HEK293 (cell line): ENCODE measurements around the gene USP26.
A peak's percentile ranks its signal among the peaks of the same experiment; 100 is the strongest.

Experiments used
- CTCF ChIA-PET: fragments of 350-600 bp; formaldehyde crosslinking; extraction: SDS; loops from one replicate; lab custom pipeline; 2021; ENCODE audit warnings: antibody characterized with exemption; lab: Yijun Ruan, JAX
- POLR2A ChIA-PET: fragments of 300-600 bp; formaldehyde crosslinking; extraction: SDS; loops from one replicate; lab custom pipeline; 2020; ENCODE audit warnings: antibody characterized with exemption, inconsistent platforms; lab: Yijun Ruan, JAX
- H3K27ac ChIP-seq: fragments of 200-500 bp; sonication (Bioruptor generic); 2 replicates; pipeline ENCODE4 v1.5.1; 2014; ENCODE audit warnings: low read depth, low read length, control low read depth, inconsistent platforms; ENCODE audit errors: extremely low read depth
- H3K36me3 ChIP-seq, 2 experiments: fragments of 200-500 bp in 1 of 2; sonication (Bioruptor generic) in 1 of 2; 1 replicate in 1 of 2; 2 replicates in 1 of 2; pipeline ENCODE4 v1.5.1; 2014 to 2017; ENCODE audit warnings: inconsistent platforms in 2 of 2, low read length in 2 of 2; ENCODE audit not compliant: control insufficient read depth in 2 of 2, insufficient read depth in 1 of 2
- H3K4me1 ChIP-seq: fragments of 200-500 bp; sonication (Bioruptor generic); 2 replicates; pipeline ENCODE4 v1.5.1; 2014; ENCODE audit warnings: mild to moderate bottlenecking, low read length, inconsistent platforms; ENCODE audit not compliant: control insufficient read depth, insufficient read depth
- H3K4me3 ChIP-seq: 2 replicates; pipeline ENCODE4 v1.5.1; 2011; ENCODE audit warnings: low read depth, mild to moderate bottlenecking, control low read depth, low read length, moderate library complexity
- H3K9me3 ChIP-seq: fragments of 200-500 bp; sonication (Bioruptor generic); 2 replicates; pipeline ENCODE4 v1.5.1; 2014; ENCODE audit warnings: low read depth, low read length, inconsistent platforms; ENCODE audit not compliant: control insufficient read depth, insufficient read depth
- BCL11A ChIP-seq: fragments of 450-650 bp; formaldehyde crosslinking; IDR thresholded peaks from 2 replicates; pipeline ENCODE4 v1.5.1; 2016; ENCODE audit warnings: low read depth, missing biosample characterization, missing genetic modification characterization
- BCL11B ChIP-seq: fragments of 450-650 bp; formaldehyde crosslinking; IDR thresholded peaks from 2 replicates; pipeline ENCODE4 v1.5.1; 2016; ENCODE audit warnings: low read depth, missing biosample characterization, missing genetic modification characterization
- GLI2 ChIP-seq: fragments of 450-650 bp; formaldehyde crosslinking; IDR thresholded peaks from 2 replicates; pipeline ENCODE4; 2017; ENCODE audit warnings: missing biosample characterization, missing genetic modification characterization, low read depth, borderline replicate concordance
- GLI4 ChIP-seq: fragments of 450-650 bp; formaldehyde crosslinking; IDR thresholded peaks from 2 replicates; pipeline ENCODE4 v1.5.1; 2016; ENCODE audit warnings: missing biosample characterization, missing genetic modification characterization
- HOXA7 ChIP-seq: sonication (generic); formaldehyde crosslinking; IDR thresholded peaks from 2 replicates; pipeline ENCODE4 v1.8.1; 2022; ENCODE audit warnings: missing genetic modification reagents, borderline replicate concordance
- HOXC10 ChIP-seq: sonication (generic); formaldehyde crosslinking; IDR thresholded peaks from 2 replicates; pipeline ENCODE4 v1.8.1; 2023; ENCODE audit warnings: mild to moderate bottlenecking, missing genetic modification reagents
- KLF10 ChIP-seq: fragments of 450-650 bp; IDR thresholded peaks from 2 replicates; pipeline ENCODE4 v1.5.1; 2018; ENCODE audit warnings: missing biosample characterization, mild to moderate bottlenecking, missing genetic modification characterization
- KLF16 ChIP-seq: fragments of 450-650 bp; formaldehyde crosslinking; IDR thresholded peaks from 2 replicates; pipeline ENCODE4 v1.5.1; 2017; ENCODE audit warnings: missing biosample characterization, missing genetic modification characterization
- KLF7 ChIP-seq: fragments of 450-650 bp; formaldehyde crosslinking; IDR thresholded peaks from 2 replicates; pipeline ENCODE4 v1.5.1; 2016; ENCODE audit warnings: missing biosample characterization, missing genetic modification characterization, borderline replicate concordance
- KLF8 ChIP-seq: fragments of 450-650 bp; formaldehyde crosslinking; IDR thresholded peaks from 2 replicates; pipeline ENCODE4 v1.5.1; 2016; ENCODE audit warnings: missing biosample characterization, missing genetic modification characterization
- MEIS1 ChIP-seq: sonication (generic); formaldehyde crosslinking; IDR thresholded peaks from 2 replicates; pipeline ENCODE4 v1.8.1; 2022; ENCODE audit warnings: missing genetic modification reagents, mild to moderate bottlenecking, borderline replicate concordance
- YY2 ChIP-seq: fragments of 450-650 bp; formaldehyde crosslinking; IDR thresholded peaks from 2 replicates; pipeline ENCODE4 v1.5.1; 2016; ENCODE audit warnings: missing biosample characterization, missing genetic modification characterization
- ZBTB48 ChIP-seq: fragments of 450-650 bp; formaldehyde crosslinking; IDR thresholded peaks from 2 replicates; pipeline ENCODE4 v1.5.1; 2016; ENCODE audit warnings: missing biosample characterization, missing genetic modification characterization
- ZBTB7A ChIP-seq: fragments of 450-650 bp; formaldehyde crosslinking; IDR thresholded peaks from 2 replicates; pipeline ENCODE4 v1.5.1; 2016; ENCODE audit warnings: low read depth, missing biosample characterization, missing genetic modification characterization
- ZIC2 ChIP-seq: fragments of 450-650 bp; formaldehyde crosslinking; IDR thresholded peaks from 2 replicates; pipeline ENCODE4 v1.5.1; 2016; ENCODE audit warnings: missing biosample characterization, missing genetic modification characterization
- ZNF10 ChIP-seq: fragments of 450-650 bp; formaldehyde crosslinking; IDR thresholded peaks from 2 replicates; pipeline ENCODE4 v1.5.1; 2017; ENCODE audit warnings: missing biosample characterization, missing genetic modification characterization
- ZNF121 ChIP-seq: fragments of 450-650 bp; formaldehyde crosslinking; IDR thresholded peaks from 2 replicates; pipeline ENCODE4 v1.5.1; 2016; ENCODE audit warnings: missing biosample characterization, missing genetic modification characterization
- ZNF138 ChIP-seq: fragments of 450-650 bp; formaldehyde crosslinking; IDR thresholded peaks from 2 replicates; pipeline ENCODE4 v1.5.1; 2016; ENCODE audit warnings: missing biosample characterization, missing genetic modification characterization, borderline replicate concordance
- ZNF16 ChIP-seq: fragments of 450-650 bp; formaldehyde crosslinking; IDR thresholded peaks from 2 replicates; pipeline ENCODE4 v1.5.1; 2016; ENCODE audit warnings: low read depth, missing biosample characterization, missing genetic modification characterization
- ZNF274 ChIP-seq, 2 experiments: fragments of 200-500 bp in 1 of 2; fragments of 450-650 bp in 1 of 2; sonication (Bioruptor generic) in 1 of 2; formaldehyde crosslinking in 1 of 2; IDR thresholded peaks; 2 replicates each; pipeline versions ENCODE4 v1.5.1 to v1.6.1; 2014 to 2016; ENCODE audit warnings: borderline replicate concordance in 1 of 2, inconsistent platforms in 1 of 2, low read length in 1 of 2, missing biosample characterization in 1 of 2, missing genetic modification characterization in 1 of 2
- ZNF324 ChIP-seq: fragments of 450-650 bp; formaldehyde crosslinking; IDR thresholded peaks from 2 replicates; pipeline ENCODE4 v1.5.1; 2016; ENCODE audit warnings: missing biosample characterization, missing genetic modification characterization
- ZNF416 ChIP-seq: fragments of 450-650 bp; formaldehyde crosslinking; IDR thresholded peaks from 2 replicates; pipeline ENCODE4 v1.5.1; 2016; ENCODE audit warnings: missing biosample characterization, missing genetic modification characterization
- ZNF48 ChIP-seq: fragments of 450-650 bp; formaldehyde crosslinking; IDR thresholded peaks from 2 replicates; pipeline ENCODE4 v1.5.1; 2016; ENCODE audit warnings: missing biosample characterization, missing genetic modification characterization
- ZNF513 ChIP-seq: fragments of 450-650 bp; IDR thresholded peaks from 2 replicates; pipeline ENCODE4 v1.5.1; 2018; ENCODE audit warnings: missing biosample characterization, missing genetic modification characterization
- ZNF514 ChIP-seq: fragments of 450-650 bp; formaldehyde crosslinking; IDR thresholded peaks from 2 replicates; pipeline ENCODE4 v1.5.1; 2016; ENCODE audit warnings: missing biosample characterization, missing genetic modification characterization
- ZNF555 ChIP-seq: fragments of 450-650 bp; formaldehyde crosslinking; conservative IDR thresholded peaks from 2 replicates; pipeline ENCODE4 v1.5.1; 2017; ENCODE audit warnings: missing biosample characterization, mild to moderate bottlenecking, missing genetic modification characterization, inconsistent platforms
- ZNF558 ChIP-seq: fragments of 450-650 bp; formaldehyde crosslinking; IDR thresholded peaks from 2 replicates; pipeline ENCODE4 v1.5.1; 2016; ENCODE audit warnings: missing biosample characterization, missing genetic modification characterization
- ZNF600 ChIP-seq: fragments of 450-650 bp; formaldehyde crosslinking; IDR thresholded peaks from 2 replicates; pipeline ENCODE4 v1.5.1; 2016; ENCODE audit warnings: missing biosample characterization, missing genetic modification characterization
- ZNF658 ChIP-seq: fragments of 450-650 bp; formaldehyde crosslinking; IDR thresholded peaks from 2 replicates; pipeline ENCODE4; 2016; ENCODE audit warnings: missing biosample characterization, missing genetic modification characterization
- ZNF707 ChIP-seq: fragments of 450-650 bp; formaldehyde crosslinking; IDR thresholded peaks from 2 replicates; pipeline ENCODE4 v1.5.1; 2016; ENCODE audit warnings: missing biosample characterization, missing genetic modification characterization
- ZNF785 ChIP-seq: fragments of 450-650 bp; formaldehyde crosslinking; IDR thresholded peaks from 2 replicates; pipeline ENCODE4 v1.5.1; 2016; ENCODE audit warnings: missing biosample characterization, missing genetic modification characterization

USP26 gene

GRCh38 chrX:133018229-133018628, 78.7 kb downstream of the USP26 start:
- H3K36me3 ChIP-seq: no peaks in the 10 kb centered on the region
- TF ChIP-seq ZNF10 (tag by site-specific recombination): peak; percentile 95
- TF ChIP-seq ZNF416: no peak
- TF ChIP-seq, all 188 proteins: peak for 1
- POLR2A ChIA-PET: no interaction called here
- no peaks in the 10 kb centered on the region for H3K9me3 ChIP-seq
- CTCF ChIA-PET: no interaction called here
- H3K27ac ChIP-seq: no peak overlapping the region
- H3K4me3 ChIP-seq: no peak overlapping the region
- no peaks in the 10 kb centered on the region for H3K4me1 ChIP-seq

GRCh38 chrX:133007458-133007857, 89.5 kb downstream of the USP26 start:
- ChIA-PET POLR2A (no interaction called here), CTCF (interaction anchor here (0.6 to 1.4 kb wide), 2 partner anchors 39 to 635 kb away, joined by 3 to 5 read pairs; no protein-coding TSS in a partner anchor)
- Histone ChIP-seq H3K27ac (no peak overlapping the region), H3K4me3 (no peak overlapping the region), H3K9me3 (no peaks in the 10 kb centered on the region), H3K4me1 (no peaks in the 10 kb centered on the region), H3K36me3 (no peaks in the 10 kb centered on the region)
- no peak for TF ChIP-seq ZNF514 (tag by site-specific recombination)
- no peak for TF ChIP-seq BCL11B (tag by site-specific recombination)
- TF ChIP-seq ZBTB48 (tag by site-specific recombination): no peak
- no peak for TF ChIP-seq BCL11A (tag by site-specific recombination)
- TF ChIP-seq ZNF138 (tag by site-specific recombination): no peak
- no peak for TF ChIP-seq YY2 (tag by site-specific recombination)
- TF ChIP-seq ZNF707 (tag by site-specific recombination): no peak
- TF ChIP-seq ZNF658 (tag by site-specific recombination): no peak
- TF ChIP-seq MEIS1 (CRISPR knock-in tag): no peak
- no peak for TF ChIP-seq ZNF121 (tag by site-specific recombination)
- TF ChIP-seq HOXA7 (CRISPR knock-in tag): no peak
- no peak for TF ChIP-seq ZIC2
- TF ChIP-seq KLF7 (tag by site-specific recombination): no peak
- no peak for TF ChIP-seq GLI4

GRCh38 chrX:133005616-133006015, 91.3 kb downstream of the USP26 start:
- Histone ChIP-seq H3K27ac (no peak overlapping the region), H3K4me1 (no peaks in the 10 kb centered on the region), H3K36me3 (no peaks in the 10 kb centered on the region), H3K4me3 (no peak overlapping the region), H3K9me3 (no peaks in the 10 kb centered on the region)
- ChIA-PET CTCF (interaction anchor here (0.6 to 3.6 kb wide), 26 partner anchors 8 to 666 kb away, joined by 3 to 31 read pairs (median 4); no protein-coding TSS in a partner anchor), POLR2A (no interaction called here)
- TF ChIP-seq MEIS1 (CRISPR knock-in tag): no peak
- TF ChIP-seq ZBTB7A (tag by site-specific recombination): no peak
- TF ChIP-seq ZNF600 (tag by site-specific recombination): no peak
- TF ChIP-seq KLF10: no peak
- no peak for TF ChIP-seq ZNF513
- no peak for TF ChIP-seq ZNF324 (tag by site-specific recombination)
- TF ChIP-seq ZNF558 (tag by site-specific recombination): no peak
- no peak for TF ChIP-seq KLF8 (tag by site-specific recombination)
- TF ChIP-seq KLF16 (tag by site-specific recombination): no peak
- no peak for TF ChIP-seq GLI2 (tag by site-specific recombination)
- TF ChIP-seq ZNF48 (tag by site-specific recombination): no peak
- no peak for TF ChIP-seq ZNF274 (IDR thresholded peaks at IDR 0.05; ENCODE audit: low read length)
- no peak for TF ChIP-seq ZNF274 (tag by site-specific recombination; IDR thresholded peaks at IDR 0.05; ENCODE audit: borderline replicate concordance)
- TF ChIP-seq ZBTB48 (tag by site-specific recombination): no peak
- TF ChIP-seq ZNF555: no peak
- TF ChIP-seq HOXC10 (CRISPR knock-in tag): no peak
- no peak for TF ChIP-seq ZNF16
- TF ChIP-seq ZNF785: no peak
